Embryonic facial prominence (tissue), 1 donor: Measurements from ENCODE around the gene TAAR2.
"Not testable (repeated sequence)": the region's sequence is repeated elsewhere in the genome, so short reads cannot be mapped to it uniquely, and the experiment has no call there.

Experiments
- DNase-seq: peaks from one replicate; pipeline ENCODE4 v3.0.0-alpha.2; 2016; ENCODE audit errors: extremely low spot score

TAAR2 gene

DNA sequence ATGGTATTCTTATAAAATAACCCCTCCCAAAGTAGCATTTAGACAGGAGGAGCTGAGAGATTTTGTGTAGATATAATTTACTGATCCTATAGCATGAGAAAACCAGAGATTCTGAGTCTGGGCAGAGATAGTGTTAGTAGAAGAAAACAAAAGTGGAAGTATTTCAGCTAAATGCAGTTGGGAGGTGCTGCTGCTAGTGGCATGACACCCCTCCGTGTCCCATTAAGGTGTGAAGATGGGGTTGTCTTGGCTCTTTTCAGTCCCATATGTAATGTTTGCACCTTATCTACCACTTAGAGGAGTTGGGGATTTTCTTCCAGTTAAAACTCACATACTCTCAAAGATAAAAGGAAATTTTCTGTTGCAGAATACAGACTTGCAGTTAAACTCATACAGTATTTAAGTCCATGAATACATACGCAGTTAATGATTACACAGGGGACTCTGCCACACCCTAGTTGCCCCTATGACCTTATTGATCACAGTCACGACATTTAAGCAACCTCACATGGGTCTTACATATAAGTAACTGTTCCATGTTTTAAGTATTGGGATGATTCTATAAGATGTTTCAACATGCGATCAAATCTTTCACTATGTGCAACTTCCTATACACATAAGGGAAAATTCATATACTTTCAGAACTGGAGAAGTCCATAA lies 11.5 kb downstream of the TAAR2 start:
- no peak for DNase-seq

DNA sequence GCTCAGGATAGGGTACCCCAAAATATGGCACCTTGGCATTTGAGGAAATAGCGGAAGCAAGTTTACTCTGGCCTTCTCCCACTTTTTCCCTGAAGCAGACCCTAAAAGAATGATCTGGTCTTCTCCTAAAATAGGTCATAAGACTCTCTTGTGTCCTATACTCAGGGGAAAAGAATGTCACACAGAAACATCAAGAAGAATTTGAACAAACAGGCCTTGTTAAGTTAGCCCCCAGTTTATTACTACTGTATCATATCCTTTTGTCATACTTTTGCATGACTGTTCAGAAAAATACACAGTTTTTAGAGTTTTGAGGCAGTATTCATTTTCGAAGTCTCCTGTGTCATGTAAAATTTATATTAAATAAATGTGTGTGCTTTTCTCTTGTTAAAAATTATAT lies 12.5 kb downstream of the TAAR2 start:
- no peak for DNase-seq

DNA sequence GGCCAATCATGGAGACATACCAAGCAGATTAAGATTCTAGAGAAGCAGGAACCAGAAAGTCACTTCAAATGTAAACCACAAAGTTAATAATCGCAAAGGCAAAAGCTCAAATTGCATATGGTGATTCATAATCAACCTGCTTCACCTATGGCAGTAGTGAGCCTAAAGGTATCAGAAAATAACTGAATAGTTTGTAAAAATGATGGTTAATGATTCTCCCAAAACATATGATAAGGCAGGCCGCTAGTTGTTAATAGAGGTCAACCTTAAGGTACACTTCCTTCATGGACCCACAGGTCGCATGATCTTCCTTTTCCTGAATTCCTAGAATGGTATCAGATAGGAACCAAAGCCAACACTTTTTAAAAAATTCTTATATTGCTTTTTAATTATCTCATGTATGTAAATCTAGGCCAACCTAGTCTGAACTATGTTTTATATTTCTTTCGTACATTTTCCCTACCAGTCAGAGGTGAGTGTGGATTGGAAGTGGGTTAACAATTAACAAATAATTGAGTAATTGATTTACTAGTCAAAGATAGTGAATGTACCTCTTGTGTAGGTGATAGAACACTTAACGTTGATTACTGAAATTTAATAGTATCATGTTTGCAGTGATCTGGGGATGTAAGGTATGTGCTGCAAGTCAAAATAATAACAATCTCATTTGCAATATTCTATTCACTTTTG lies 16.4 kb downstream of the TAAR2 start:
- no peak for DNase-seq

DNA sequence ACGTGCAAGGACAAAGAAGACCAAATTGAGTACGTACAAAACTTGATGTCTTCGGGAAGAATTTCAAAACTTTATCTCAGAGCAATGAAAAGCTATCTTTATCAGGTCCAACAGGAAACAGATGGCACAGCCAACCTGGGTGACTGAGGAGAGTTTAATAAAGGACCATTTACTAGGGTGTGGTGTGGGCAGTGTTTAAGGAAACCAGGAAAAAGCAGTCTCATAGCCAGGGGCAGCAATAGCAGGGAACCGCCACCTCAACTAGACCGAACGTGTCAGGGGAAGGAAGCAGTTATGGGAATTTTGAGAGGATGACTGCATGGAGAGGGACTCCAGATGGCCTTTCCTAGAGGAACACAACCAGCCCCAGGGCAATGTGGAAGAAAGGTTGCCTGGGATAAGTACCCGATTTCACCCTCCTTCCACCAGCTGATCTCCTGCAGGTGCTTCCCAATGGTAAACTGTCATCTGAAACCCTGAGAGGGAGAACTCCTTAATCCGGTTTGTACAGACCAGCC lies 19.4 kb downstream of the TAAR2 start:
- DNase-seq, result no peak

DNA sequence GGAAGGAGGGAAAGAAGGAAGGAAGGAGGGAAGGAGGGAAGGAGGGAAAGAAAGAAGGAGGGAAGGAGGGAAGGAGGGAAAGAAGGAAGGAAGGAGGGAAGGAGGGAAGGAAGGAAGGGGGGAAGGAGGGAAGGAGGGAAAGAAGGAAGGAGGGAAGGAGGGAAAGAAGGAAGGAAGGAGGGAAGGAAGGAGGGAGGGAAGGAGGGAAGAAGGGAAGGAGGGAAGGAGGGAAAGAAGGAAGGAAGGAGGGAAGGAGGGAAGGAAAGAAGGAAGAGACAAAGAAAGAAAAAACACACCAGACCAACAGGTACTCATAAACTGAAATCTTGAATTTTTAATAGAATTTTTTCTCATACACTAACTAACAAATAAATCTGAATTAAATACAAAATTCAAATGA lies 23.2 kb downstream of the TAAR2 start:
- DNase-seq, result not testable (repeated sequence)

DNA sequence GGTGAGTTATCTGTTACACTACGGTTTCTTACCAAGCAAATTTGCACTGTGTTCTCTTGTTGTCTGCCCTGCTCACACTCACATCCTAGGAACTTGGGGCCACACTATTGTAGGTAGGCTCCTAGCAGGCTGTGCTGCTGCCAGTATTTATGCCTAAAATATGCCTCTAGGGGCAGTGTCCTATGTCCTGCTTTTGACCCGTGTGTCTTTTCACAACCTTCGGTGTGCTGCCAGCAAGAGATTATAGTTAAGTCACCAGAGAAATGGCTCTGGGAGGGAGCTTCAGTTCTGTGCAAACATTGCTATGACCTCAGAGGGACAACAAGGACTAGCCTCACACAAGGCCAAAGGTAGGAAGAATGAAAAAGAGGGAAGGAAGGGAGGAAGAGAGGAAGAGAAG lies 25.6 kb downstream of the TAAR2 start:
- DNase-seq, result no peak

DNA sequence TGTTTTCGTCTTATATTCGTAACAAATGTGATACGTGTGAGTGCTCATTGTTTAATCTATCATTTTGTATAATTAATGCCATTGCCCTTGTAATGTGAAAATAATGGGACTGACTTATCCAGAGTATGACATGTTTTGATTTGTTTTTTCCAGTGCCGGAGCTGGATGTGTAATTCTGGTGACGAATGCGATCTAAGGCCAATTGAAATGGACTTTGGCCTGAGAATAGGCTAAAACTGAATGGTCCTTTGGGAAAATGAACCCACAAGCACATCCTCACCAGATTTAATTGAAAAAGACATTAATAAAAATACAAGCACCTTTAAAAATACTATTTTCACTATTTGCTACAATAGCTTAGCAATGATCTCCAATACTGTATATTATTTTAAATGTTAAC lies 27.9 kb downstream of the TAAR2 start:
- no peak for DNase-seq

DNA sequence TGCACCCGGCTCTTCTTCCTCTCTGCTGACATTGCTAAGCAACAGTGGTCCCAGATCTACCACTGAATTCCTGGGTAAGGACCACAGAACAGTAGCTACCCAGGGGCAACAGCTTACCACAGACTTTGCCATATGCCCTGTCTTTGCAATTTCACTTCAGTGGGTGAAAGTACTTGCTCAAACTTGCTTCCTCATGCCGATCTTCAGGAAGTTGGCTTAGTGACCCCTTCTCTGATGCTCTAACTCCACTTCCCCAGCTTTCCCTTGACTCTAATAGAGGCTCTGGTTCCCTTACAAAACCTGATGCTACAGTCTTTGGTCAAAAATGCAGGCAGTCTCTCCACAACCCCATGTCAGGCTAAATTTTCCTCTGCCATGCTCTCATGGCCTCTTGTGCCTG lies 31.2 kb downstream of the TAAR2 start:
- no peak for DNase-seq

DNA sequence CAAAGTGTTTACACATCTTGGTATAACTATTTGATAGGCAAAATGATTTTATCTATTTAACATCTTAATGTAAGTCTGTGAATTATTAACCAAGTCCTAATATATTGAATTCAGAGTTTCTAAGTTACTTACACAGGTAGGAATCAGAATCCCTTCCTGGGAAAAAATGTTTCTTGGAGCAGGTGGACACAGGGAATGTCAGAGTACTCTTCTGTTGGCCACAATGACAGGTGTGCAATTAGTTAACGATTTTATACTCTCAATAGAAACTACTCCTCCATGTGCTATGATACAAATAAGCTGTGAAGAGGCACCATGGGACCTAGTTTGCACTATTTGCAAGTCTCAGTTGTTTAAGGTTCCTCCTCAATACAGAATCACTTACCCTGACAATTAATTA lies 33.7 kb downstream of the TAAR2 start:
- DNase-seq, result no peak

DNA sequence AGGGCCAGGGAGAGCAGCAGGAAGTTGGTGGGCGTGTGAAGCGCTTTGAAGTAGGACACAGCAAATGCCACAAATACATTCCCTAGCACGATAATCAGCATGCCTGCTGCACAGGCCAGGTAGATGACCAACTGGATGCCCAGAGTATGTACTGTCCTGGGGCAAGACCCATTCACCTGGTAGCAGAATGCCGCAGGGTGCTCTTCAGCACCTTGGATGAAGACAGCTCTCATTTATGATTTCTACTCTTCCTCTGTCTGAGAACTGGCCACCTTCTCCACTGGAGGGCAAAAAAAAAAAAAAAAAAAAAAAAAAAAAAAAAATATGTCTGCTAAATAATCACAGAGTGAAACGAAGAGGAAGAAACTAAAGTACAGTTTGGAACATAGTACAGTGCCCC lies 34.6 kb downstream of the TAAR2 start, which contains the start of gene TAAR5:
TAAR5 (minus strand) TSS at position 288 of the 400 bp plus-strand sequence; CDS start at position 233, 55 bp downstream.
- no peak for DNase-seq

DNA sequence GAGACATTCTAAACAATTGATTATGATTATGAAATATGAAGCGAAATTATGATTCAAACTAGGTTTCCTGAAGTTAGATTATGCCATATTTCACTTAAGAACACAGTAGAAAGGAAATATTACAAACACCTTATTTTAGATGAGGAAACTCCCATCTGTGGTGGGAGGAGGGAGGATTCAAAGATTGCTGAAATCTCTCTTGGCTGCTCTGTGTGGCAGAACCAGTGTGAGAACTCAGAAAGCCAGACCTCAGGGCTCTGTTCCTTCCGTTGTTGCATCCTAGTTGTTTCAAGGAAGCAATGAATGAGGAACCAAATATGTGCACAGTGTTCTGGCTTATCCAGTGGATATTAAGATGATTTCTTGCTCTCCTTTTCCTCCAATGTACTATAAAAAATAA lies 36.7 kb downstream of the TAAR2 start:
- DNase-seq, result no peak

DNA sequence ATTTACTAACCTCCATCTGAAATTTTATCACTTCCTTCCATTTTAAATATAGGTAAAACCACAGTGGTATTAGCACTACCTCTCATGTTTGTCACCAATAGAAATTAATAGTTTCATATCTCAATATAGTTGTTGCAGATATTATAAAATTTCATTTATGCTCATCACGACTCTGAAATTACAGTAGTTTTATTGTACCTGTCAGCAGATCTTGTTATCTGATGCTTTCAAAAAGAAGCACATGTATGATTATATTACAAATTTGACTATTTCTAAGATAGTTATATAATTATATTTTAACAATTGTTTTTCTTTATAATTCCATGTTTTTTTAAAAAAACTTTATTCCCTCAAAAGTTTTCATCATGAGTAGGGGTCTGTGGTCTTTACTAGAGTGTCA lies 39.4 kb downstream of the TAAR2 start:
- no peak for DNase-seq

DNA sequence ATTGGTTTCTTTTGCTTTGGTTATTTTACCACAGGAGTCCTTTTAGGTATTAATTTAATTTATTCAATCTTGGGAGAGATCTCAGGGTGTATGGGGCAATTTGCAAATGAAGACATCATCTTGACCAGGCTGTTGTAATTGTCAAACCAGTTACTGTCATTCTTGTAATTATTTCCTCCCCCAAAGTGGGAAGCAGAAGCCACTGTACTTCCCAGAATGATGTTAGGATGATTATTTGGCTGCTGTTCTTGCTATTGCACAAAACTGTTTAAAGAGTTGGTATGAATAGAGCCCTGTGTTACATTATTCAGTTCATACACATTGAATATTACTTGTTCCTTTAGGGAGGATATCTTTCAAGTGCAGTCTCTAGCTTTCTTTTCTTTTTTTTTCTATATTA lies 52.3 kb downstream of the TAAR2 start:
- no peak for DNase-seq

DNA sequence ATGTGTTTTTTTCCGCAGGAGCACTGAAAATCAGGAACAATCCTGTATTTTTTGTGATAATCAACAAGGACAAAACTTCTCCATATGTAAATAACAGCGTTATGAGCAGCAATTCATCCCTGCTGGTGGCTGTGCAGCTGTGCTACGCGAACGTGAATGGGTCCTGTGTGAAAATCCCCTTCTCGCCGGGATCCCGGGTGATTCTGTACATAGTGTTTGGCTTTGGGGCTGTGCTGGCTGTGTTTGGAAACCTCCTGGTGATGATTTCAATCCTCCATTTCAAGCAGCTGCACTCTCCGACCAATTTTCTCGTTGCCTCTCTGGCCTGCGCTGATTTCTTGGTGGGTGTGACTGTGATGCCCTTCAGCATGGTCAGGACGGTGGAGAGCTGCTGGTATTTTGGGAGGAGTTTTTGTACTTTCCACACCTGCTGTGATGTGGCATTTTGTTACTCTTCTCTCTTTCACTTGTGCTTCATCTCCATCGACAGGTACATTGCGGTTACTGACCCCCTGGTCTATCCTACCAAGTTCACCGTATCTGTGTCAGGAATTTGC lies 53.8 kb downstream of the TAAR2 start, which contains the start of gene TAAR6:
TAAR6 (plus strand) TSS at position 102 of the 557 bp plus-strand sequence; CDS start at position 102, 0 bp downstream.
- DNase-seq, result no peak

DNA sequence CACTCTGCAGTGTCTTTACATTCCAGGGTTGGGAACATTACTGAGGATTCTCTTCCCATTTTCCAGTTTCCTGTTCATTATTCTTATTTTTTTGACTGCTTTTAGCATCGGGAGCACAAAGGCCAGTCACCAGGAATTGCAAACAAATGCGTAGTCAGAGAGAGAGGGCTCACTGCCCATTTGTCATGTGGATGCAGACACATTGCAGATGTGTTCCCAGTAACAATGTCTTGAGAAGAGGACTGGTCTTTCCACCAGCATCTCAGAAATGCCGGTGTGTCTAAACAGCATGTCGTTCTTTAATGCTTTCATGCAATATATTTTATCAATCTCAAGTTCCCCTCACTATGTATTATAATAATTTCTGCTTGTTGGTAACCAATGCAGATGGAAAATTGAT lies 54.9 kb downstream of the TAAR2 start:
- no peak for DNase-seq

DNA sequence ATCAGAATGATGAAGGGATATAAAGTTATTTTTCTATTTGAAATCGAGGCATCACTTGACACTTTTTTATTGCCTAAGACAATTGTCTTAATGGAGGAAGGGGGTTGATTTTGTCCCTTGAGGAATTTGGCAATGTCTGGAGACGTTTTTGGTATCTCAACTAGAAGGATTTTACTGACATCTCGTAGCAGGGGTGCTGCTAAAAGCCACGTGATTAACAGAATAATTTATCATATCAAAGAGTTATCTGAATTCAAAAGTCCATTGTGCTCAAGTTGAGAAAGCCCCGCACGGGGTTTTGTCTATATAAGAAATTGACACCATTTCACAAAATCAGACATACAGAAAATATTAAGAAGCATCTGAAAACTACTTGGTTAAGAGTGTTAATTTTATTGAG lies 55.5 kb downstream of the TAAR2 start:
- DNase-seq, result no peak

DNA sequence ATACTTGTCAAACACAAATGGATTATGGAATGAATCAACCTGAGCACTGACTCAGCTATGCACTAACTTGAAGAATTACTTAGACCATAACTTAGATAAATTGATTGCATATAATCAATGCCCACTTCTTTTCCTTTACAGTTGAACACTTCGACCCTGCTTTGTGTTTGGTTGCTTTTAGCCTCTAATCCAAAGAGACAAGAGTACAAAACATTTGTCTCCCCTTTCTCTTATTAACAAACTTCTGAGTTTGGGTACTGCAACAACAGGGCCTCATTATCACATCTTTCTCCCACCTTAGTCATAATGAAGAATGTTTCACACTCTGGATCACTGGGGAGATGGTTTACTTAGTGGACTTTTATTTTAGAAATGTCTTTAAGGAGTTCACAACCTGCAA lies 56.5 kb downstream of the TAAR2 start:
- DNase-seq, result no peak
